SU-DHL-6 (cell line): ENCODE results near the gene CRYBG3.

Experiments
- H2AFZ ChIP-seq: fragments of 200-600 bp; sonication (generic); 2 replicates; pipeline ENCODE4 v1.6.1; 2014; ENCODE audit warnings: low read depth, mild to moderate bottlenecking, moderate library complexity, mixed read lengths, antibody characterized with exemption, low read length; ENCODE audit not compliant: severe bottlenecking
- H3F3A ChIP-seq: fragments of 200-600 bp; shearing (Covaris generic); 2 replicates; pipeline ENCODE4 v1.6.0; 2016; ENCODE audit warnings: antibody characterized with exemption, mild to moderate bottlenecking; ENCODE audit not compliant: insufficient read depth
- H3K27ac ChIP-seq: fragments of 200-600 bp; sonication (generic); 2 replicates; pipeline ENCODE4 v1.5.1; 2016; ENCODE audit warnings: low read depth, mild to moderate bottlenecking, low read length, moderate library complexity, mixed read lengths
- H3K27me3 ChIP-seq: fragments of 200-600 bp; sonication (generic), shearing (Covaris generic); 2 replicates; pipeline ENCODE4 v1.6.0; 2014; ENCODE audit warnings: mild to moderate bottlenecking, low read length
- H3K36me3 ChIP-seq: fragments of 200-600 bp; sonication (generic); 2 replicates; pipeline ENCODE4 v1.6.1; 2014; ENCODE audit warnings: mild to moderate bottlenecking, low read length, mixed read lengths
- H3K4me2 ChIP-seq: fragments of 300-600, 200-600 bp; shearing (Covaris generic), sonication (generic); 2 replicates; pipeline ENCODE4 v1.6.0; 2014; ENCODE audit warnings: low read length, low read depth, mild to moderate bottlenecking; ENCODE audit not compliant: poor library complexity, severe bottlenecking
- H3K4me3 ChIP-seq: fragments of 200-600 bp; sonication (generic); 2 replicates; pipeline ENCODE4 v1.5.1; 2014; ENCODE audit warnings: antibody characterized with exemption, low read length, mild to moderate bottlenecking, mixed read lengths; ENCODE audit not compliant: insufficient read depth, poor library complexity, severe bottlenecking
- H3K79me2 ChIP-seq: fragments of 200-600 bp; sonication (generic); 2 replicates; pipeline ENCODE4 v1.6.1; 2014; ENCODE audit warnings: mild to moderate bottlenecking, low read length, moderate library complexity; ENCODE audit not compliant: insufficient read depth
- H3K9ac ChIP-seq: fragments of 200-600 bp; sonication (generic); 2 replicates; pipeline ENCODE4 v1.7.0; 2014; ENCODE audit warnings: mild to moderate bottlenecking, low read length
- H3K9me2 ChIP-seq: fragments of 200-600 bp; sonication (generic); replicated peaks from 2 replicates; pipeline ENCODE4 v1.6.1; 2014; ENCODE audit warnings: low read length; ENCODE audit not compliant: insufficient read depth
- H3K9me3 ChIP-seq: fragments of 200-600 bp; sonication (generic); 2 replicates; pipeline ENCODE4 v1.6.1; 2014; ENCODE audit warnings: low read length, mixed read lengths; ENCODE audit not compliant: insufficient read depth
- H4K20me1 ChIP-seq: fragments of 200-600 bp; sonication (generic); 2 replicates; pipeline ENCODE4 v1.6.1; 2014; ENCODE audit warnings: low read depth, mild to moderate bottlenecking, antibody characterized with exemption, low read length, moderate library complexity, mixed read lengths
- EZH2phosphoT487 ChIP-seq: fragments of 200-600 bp; sonication (generic), shearing (Covaris generic); conservative IDR thresholded peaks from 2 replicates; pipeline ENCODE4 v1.6.1; 2018; ENCODE audit warnings: mild to moderate bottlenecking, antibody characterized with exemption, low read length, moderate library complexity, mixed read lengths
- TF ChIP-seq, protein P1 (sequence below): fragments of 200-600 bp; sonication (generic); IDR thresholded peaks from one replicate; pipeline ENCODE4 v1.5.1; 2017; ENCODE audit warnings: antibody characterized with exemption, mild to moderate bottlenecking, low read length, moderate library complexity; ENCODE audit not compliant: insufficient read depth, poor library complexity, severe bottlenecking

The CRYBG3 gene

DNA sequence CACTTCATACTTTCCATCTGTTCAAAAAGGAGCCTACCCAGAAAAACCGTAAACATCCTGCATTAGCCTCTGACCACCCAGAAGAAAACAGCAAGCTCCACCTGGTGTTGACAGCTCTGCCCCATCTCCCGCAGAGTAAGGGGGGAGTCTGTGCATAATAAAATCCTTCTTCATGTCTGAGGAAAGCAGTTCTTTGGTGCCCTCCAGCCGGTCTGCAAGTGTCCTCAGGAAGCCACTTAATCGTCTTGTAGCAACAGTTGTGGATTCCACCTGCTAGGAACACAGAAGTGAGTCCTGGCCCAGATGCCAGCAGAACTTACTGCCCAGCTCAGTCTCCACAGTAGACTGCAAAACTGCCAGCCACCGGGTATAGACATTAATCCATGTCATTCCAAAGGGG, 127.9 kb downstream of the CRYBG3 start:
- H3K4me2 ChIP-seq, result no peak overlapping the region
- no peaks in the 10 kb centered on the region for H3K9me3 ChIP-seq
- H3K27me3 ChIP-seq, result no peaks in the 10 kb centered on the region
- no peaks in the 10 kb centered on the region for H3K9me2 ChIP-seq
- H3K79me2 ChIP-seq, result no peaks in the 10 kb centered on the region
- TF ChIP-seq EZH2phosphoT487, result no peak
- TF ChIP-seq, protein P1, sequence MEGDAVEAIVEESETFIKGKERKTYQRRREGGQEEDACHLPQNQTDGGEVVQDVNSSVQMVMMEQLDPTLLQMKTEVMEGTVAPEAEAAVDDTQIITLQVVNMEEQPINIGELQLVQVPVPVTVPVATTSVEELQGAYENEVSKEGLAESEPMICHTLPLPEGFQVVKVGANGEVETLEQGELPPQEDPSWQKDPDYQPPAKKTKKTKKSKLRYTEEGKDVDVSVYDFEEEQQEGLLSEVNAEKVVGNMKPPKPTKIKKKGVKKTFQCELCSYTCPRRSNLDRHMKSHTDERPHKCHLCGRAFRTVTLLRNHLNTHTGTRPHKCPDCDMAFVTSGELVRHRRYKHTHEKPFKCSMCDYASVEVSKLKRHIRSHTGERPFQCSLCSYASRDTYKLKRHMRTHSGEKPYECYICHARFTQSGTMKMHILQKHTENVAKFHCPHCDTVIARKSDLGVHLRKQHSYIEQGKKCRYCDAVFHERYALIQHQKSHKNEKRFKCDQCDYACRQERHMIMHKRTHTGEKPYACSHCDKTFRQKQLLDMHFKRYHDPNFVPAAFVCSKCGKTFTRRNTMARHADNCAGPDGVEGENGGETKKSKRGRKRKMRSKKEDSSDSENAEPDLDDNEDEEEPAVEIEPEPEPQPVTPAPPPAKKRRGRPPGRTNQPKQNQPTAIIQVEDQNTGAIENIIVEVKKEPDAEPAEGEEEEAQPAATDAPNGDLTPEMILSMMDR, result no peak
- H3K4me3 ChIP-seq, result no peak overlapping the region
- H3K27ac ChIP-seq, result no peak overlapping the region
- H4K20me1 ChIP-seq, result no peaks in the 10 kb centered on the region
- no peak overlapping the region for H3K9ac ChIP-seq
- H3K36me3 ChIP-seq, result peaks cover 22% of the 10 kb centered on the region
- H3F3A ChIP-seq, result no peaks in the 10 kb centered on the region
- H2AFZ ChIP-seq, result no peak overlapping the region

DNA sequence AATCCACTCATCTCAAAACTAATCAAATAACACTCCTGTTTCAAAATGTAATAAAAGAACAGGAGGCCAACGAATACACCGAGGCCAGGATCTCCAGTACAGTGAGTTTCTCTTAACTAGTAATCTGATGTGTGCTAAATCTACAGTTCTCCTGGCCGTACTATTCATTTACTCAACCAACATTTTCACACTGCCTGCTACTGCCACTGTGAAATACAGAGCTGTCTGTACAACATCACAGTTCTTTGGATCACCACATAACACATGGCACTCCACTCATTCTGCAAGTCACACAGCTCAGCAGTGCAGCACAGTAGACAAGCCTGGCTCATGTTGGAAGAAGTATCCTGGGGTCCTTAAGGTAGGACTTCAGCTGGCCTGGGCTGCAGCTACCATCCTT, 128.5 kb downstream of the CRYBG3 start:
- H2AFZ ChIP-seq, result no peak overlapping the region
- no peaks in the 10 kb centered on the region for H3F3A ChIP-seq
- no peak overlapping the region for H3K4me2 ChIP-seq
- H3K36me3 ChIP-seq, result peaks cover 15% of the 10 kb centered on the region
- no peak overlapping the region for H3K9ac ChIP-seq
- H3K27ac ChIP-seq, result no peak overlapping the region
- no peaks in the 10 kb centered on the region for H3K27me3 ChIP-seq
- no peaks in the 10 kb centered on the region for H3K79me2 ChIP-seq
- H4K20me1 ChIP-seq, result no peaks in the 10 kb centered on the region
- H3K4me3 ChIP-seq, result no peak overlapping the region
- H3K9me3 ChIP-seq, result no peaks in the 10 kb centered on the region
- H3K9me2 ChIP-seq, result no peaks in the 10 kb centered on the region
- TF ChIP-seq EZH2phosphoT487, result no peak
- TF ChIP-seq, protein P1, result no peak

DNA sequence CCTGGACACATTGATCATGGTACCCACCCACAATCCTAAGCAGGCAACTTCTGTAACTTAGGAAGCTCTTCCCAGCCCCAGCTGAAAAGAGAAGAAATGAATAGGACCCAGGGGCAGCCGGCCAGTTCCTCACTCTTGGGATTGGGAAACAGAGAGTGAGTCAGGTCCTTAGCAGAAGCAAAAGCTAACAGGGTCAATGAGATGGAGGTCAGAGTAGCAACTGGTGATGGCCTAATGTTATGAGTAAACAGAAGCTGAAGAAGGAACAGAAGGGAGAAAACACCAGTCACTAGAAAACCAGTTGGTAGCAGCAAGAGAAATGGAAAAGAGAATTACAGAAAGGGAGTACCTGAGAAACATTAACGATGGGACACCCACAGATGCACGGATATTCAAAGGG, 130.5 kb downstream of the CRYBG3 start:
- no peak overlapping the region for H3K4me2 ChIP-seq
- no peak overlapping the region for H3K27ac ChIP-seq
- peaks cover 8% of the 10 kb centered on the region for H3K36me3 ChIP-seq
- H3K9ac ChIP-seq, result no peak overlapping the region
- no peaks in the 10 kb centered on the region for H3K9me3 ChIP-seq
- H3K79me2 ChIP-seq, result no peaks in the 10 kb centered on the region
- no peak overlapping the region for H2AFZ ChIP-seq
- no peaks in the 10 kb centered on the region for H3F3A ChIP-seq
- H3K4me3 ChIP-seq, result no peak overlapping the region
- H4K20me1 ChIP-seq, result no peaks in the 10 kb centered on the region
- H3K9me2 ChIP-seq, result no peaks in the 10 kb centered on the region
- no peaks in the 10 kb centered on the region for H3K27me3 ChIP-seq
- no peak for TF ChIP-seq EZH2phosphoT487
- TF ChIP-seq, protein P1, result no peak
